Stomach (tissue), 9 donors: ENCODE measurements around the gene PERCC1. TPM values are rescaled to one million over a fixed set of nuclear protein-coding genes. Genes with fewer than 3 reads are reported as not detected.
A peak's percentile ranks its signal among the peaks of the same experiment; 100 is the strongest.

Source experiments
- DNase-seq, 2 donors: peaks; one replicate each; pipeline versions ENCODE4 v3.0.0 to v3.0.0-alpha.2; 2013 to 2019
- H3K27ac ChIP-seq, 5 donors: fragments of 200-600 bp in 4 of 5; sonication (generic) in 4 of 5; one replicate each; pipeline ENCODE4 v1.5.1; 2013 to 2019; ENCODE audit warnings: mild to moderate bottlenecking in 1 of 5, moderate library complexity in 1 of 5
- H3K27me3 ChIP-seq, 3 donors: fragments of 200-600 bp; sonication (generic); one replicate each; pipeline ENCODE4 v1.5.1; 2017 to 2019; ENCODE audit warnings: mixed run types in 1 of 3
- H3K36me3 ChIP-seq, 4 donors: fragments of 200-600 bp; sonication (generic); 1 replicate in 3 of 4; 2 replicates in 1 of 4; pipeline ENCODE4 v1.5.1; 2016 to 2019
- H3K4me1 ChIP-seq, 4 donors: fragments of 200-600 bp; sonication (generic); one replicate each; pipeline ENCODE4 v1.5.1; 2016 to 2019
- H3K4me3 ChIP-seq, 4 donors: fragments of 200-600 bp; sonication (generic) in 3 of 4; one replicate each; pipeline ENCODE4 v1.5.1; 2016 to 2019; ENCODE audit warnings: mild to moderate bottlenecking in 1 of 4
- H3K9me3 ChIP-seq, 4 donors: fragments of 200-600 bp; sonication (generic); one replicate each; pipeline ENCODE4 v1.5.1; 2016 to 2019
- EP300 ChIP-seq: sonication (generic); formaldehyde crosslinking; IDR thresholded peaks from one replicate; pipeline ENCODE4 v1.6.1; 2017; ENCODE audit warnings: antibody characterized with exemption
- POLR2A ChIP-seq, 4 donors: fragments of 450-650 bp; IDR thresholded peaks; one replicate each; pipeline ENCODE4 v1.6.1; 2016; ENCODE audit warnings: antibody characterized with exemption in 4 of 4, control low read depth in 2 of 4, mild to moderate bottlenecking in 1 of 4, moderate library complexity in 1 of 4
- POLR2AphosphoS5 ChIP-seq, 3 donors: sonication (generic); formaldehyde crosslinking; IDR thresholded peaks; one replicate each; pipeline ENCODE4 v1.6.1; 2016; ENCODE audit warnings: antibody characterized with exemption in 3 of 3
- WGBS, 5 donors: extraction: QIAGEN DNeasy Blood & Tissue Kit in 3 of 5; methylation state at CpG; one replicate each; pipeline versions ENCODE4 v1.1.5 to v1.1.7; 2013 to 2018; 5-methylcytosine and 5-hydroxymethylcytosine counted together
- intact Hi-C: fragments of 100-400 bp; cut with DNase I; formaldehyde crosslinking; loops from one replicate; pipeline ENCODE4 v1.15.1; 2023; ENCODE audit warnings: low total_unique reads
- polyA plus RNA-seq, 3 donors: library from polyadenylated mRNA; stranded (reverse); fragments of 200-250 nt; gene quantifications; one replicate each; pipeline ENCODE4 v1.2.3, GENCODE V29; 2013
- total RNA-seq, 5 donors: library from RNA; depleted of rRNA; stranded (reverse); fragments of >200 nt; gene quantifications; one replicate each; pipeline versions ENCODE4 v1.1.0 to v1.2.3, GENCODE V29; 2014 to 2016
- TF ChIP-seq, protein P1 (sequence below), 7 experiments: fragments of 450-650 bp in 4 of 7; fragments of 200-600 bp in 3 of 7; sonication (generic) in 3 of 7; IDR thresholded peaks; one replicate each; pipeline ENCODE4 v1.5.1; 2016 to 2019; ENCODE audit warnings: antibody characterized with exemption in 7 of 7, control low read depth in 2 of 7, mild to moderate bottlenecking in 1 of 7
- donor health status: healthy with polysubstance abuse.
- donor health status: Bipolar disorder and iron deficiency.
- donor health status: healthy.

PERCC1 gene
- total and polyA plus RNA-seq, 8 donors, result 2.0 to 21.4 (median 3.3) TPM; not detected in 5

- H3K4me3 ChIP-seq, result no peak overlapping the region
- no peak overlapping the region for H3K27ac ChIP-seq
- TF ChIP-seq POLR2AphosphoS5 (IDR thresholded peaks at IDR 0.05) (no peak), POLR2A (IDR thresholded peaks at IDR 0.05) (no peak), EP300 (no peak)
- TF ChIP-seq, protein P1, sequence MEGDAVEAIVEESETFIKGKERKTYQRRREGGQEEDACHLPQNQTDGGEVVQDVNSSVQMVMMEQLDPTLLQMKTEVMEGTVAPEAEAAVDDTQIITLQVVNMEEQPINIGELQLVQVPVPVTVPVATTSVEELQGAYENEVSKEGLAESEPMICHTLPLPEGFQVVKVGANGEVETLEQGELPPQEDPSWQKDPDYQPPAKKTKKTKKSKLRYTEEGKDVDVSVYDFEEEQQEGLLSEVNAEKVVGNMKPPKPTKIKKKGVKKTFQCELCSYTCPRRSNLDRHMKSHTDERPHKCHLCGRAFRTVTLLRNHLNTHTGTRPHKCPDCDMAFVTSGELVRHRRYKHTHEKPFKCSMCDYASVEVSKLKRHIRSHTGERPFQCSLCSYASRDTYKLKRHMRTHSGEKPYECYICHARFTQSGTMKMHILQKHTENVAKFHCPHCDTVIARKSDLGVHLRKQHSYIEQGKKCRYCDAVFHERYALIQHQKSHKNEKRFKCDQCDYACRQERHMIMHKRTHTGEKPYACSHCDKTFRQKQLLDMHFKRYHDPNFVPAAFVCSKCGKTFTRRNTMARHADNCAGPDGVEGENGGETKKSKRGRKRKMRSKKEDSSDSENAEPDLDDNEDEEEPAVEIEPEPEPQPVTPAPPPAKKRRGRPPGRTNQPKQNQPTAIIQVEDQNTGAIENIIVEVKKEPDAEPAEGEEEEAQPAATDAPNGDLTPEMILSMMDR (IDR thresholded peaks at IDR 0.05), result no peak
- no peaks in the 10 kb centered on the region for H3K9me3 ChIP-seq
- no peaks in the 10 kb centered on the region for H3K4me1 ChIP-seq
- no peaks in the 10 kb centered on the region for H3K27me3 ChIP-seq
- DNase-seq, result no peak
- whole genome bisulfite sequencing, 5 donors, result 78 to 88% (median 82%) methylated on average over 10 of the region's 10 CpGs
- intact Hi-C loops, result no loop called here
- peaks cover 33 to 90% (median 89%) of the 10 kb centered on the region in 4 donors for H3K36me3 ChIP-seq
Observed at GRCh38 chr16:1459967-1460366, 29.1 kb downstream of the PERCC1 start.

DNA sequence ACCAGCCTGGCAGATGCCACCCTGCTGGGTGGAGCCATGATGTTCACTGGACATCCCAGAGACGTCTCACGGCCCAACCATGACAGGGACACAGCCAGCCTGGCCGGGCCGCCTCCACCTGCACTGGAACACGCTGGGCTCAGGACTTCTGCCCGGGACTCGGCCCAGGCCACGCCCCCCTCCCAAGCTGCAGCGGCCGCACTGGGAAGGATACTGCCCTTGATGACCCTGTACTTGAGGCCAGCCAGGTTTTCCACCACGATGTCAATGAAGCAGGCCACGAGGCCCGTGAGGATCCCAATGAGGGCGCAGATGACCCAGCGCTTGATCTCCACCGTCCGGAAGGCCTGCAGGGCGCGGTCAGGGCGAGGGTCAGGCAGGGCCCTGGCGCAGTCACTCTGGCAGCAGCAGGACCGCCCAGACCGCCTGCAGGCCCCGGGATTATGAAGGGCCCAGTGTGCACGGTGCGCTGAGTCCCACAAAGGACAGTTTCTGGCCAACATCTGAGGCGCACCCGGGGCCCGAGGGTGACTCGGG is 29.8 kb downstream of the PERCC1 start:
- Histone ChIP-seq H3K4me3 (no peak overlapping the region), H3K36me3 (peaks cover 26 to 89% (median 84%) of the 10 kb centered on the region in 4 donors), H3K4me1 (no peaks in the 10 kb centered on the region), H3K27me3 (no peaks in the 10 kb centered on the region), H3K27ac (no peak overlapping the region), H3K9me3 (no peaks in the 10 kb centered on the region)
- intact Hi-C loops, result no loop called here
- WGBS, 5 donors, result 86 to 93% (median 93%) methylated on average over 27 to 30 of the region's 30 CpGs
- DNase-seq, result no peak
- TF ChIP-seq POLR2AphosphoS5 (IDR thresholded peaks at IDR 0.05), result no peak
- no peak for TF ChIP-seq EP300
- TF ChIP-seq, protein P1 (IDR thresholded peaks at IDR 0.05), result no peak
- no peak for TF ChIP-seq POLR2A (IDR thresholded peaks at IDR 0.05)

DNA sequence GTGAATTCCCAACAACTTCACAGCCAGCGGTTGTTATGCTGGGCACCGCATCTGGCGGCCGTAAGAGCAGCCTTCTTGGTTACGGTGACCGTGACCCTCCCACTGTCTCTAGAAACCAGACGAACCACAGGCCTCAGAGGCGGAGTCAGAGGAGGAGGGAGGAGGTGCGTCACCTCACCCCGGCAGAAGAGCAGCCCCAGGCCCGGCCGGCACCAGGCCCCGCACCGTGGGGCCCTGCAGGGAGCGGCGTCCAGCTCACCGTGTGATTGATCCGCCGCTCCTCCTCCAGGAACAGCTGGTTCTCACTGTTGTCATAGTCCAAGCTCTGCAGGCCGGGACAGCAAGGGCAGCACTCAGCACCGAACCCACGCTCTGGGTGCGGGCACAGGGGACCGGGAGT is 30.3 kb downstream of the PERCC1 start:
- Histone ChIP-seq H3K27me3 (no peaks in the 10 kb centered on the region), H3K27ac (no peak overlapping the region), H3K9me3 (no peaks in the 10 kb centered on the region), H3K4me1 (no peaks in the 10 kb centered on the region), H3K4me3 (no peak overlapping the region), H3K36me3 (peaks cover 21 to 89% (median 79%) of the 10 kb centered on the region in 4 donors)
- 87 to 89% (median 89%) methylated on average over 8 to 24 of the region's 24 CpGs for WGBS, 5 donors
- intact Hi-C loops, result no loop called here
- DNase-seq, result peak in 1 of 2 donors; percentile 33
- TF ChIP-seq POLR2AphosphoS5 (IDR thresholded peaks at IDR 0.05) (no peak), POLR2A (IDR thresholded peaks at IDR 0.05) (no peak), EP300 (no peak)
- TF ChIP-seq, protein P1 (IDR thresholded peaks at IDR 0.05), result no peak

DNA sequence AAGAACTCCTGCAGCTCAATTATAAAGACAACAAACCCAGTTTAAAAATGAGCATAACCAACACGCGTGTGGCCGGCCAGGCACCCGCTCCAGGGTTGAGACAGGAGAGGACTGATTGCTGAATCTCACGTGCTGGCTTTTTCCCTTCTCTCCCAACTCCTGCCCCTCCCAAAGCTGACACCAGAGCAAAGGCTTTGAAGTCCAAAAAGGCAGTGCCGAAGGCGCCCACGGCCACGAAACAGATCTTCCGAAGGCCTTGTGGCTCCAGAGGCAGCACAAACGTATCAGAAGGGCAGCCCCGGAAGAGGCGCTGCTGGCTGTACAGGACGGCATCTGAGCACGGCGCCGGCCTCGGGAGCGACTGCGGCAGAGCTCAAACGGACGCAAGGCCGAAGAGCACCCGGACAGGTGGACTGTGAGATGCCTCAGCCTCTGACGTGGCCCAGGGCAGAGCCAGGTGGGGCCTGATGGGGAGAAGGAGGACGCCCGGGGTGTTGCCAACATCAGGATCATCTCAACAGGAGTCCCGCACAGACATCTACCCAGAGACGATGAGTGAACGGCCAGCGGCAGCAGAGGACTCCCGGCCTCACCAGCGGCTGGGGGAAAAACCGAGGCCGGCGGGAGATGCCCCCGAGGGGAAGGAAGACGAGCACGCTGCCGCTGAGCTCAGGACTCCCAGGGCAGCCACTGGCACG is 33.5 kb downstream of the PERCC1 start:
- H3K4me3 ChIP-seq, result no peak overlapping the region
- TF ChIP-seq, protein P1 (IDR thresholded peaks at IDR 0.05), result no peak
- TF ChIP-seq POLR2AphosphoS5 (IDR thresholded peaks at IDR 0.05) (no peak), EP300 (no peak), POLR2A (IDR thresholded peaks at IDR 0.05) (no peak)
- no peaks in the 10 kb centered on the region for H3K9me3 ChIP-seq
- H3K27ac ChIP-seq, result no peak overlapping the region
- no peak for DNase-seq
- WGBS, 5 donors, result 90 to 93% (median 91%) methylated on average over 33 to 41 of the region's 41 CpGs
- intact Hi-C loops, result no loop called here
- no peaks in the 10 kb centered on the region for H3K27me3 ChIP-seq
- peaks cover 12 to 59% (median 50%) of the 10 kb centered on the region in 4 donors for H3K36me3 ChIP-seq
- H3K4me1 ChIP-seq, result peaks cover 0 to 11% (median 3%) of the 10 kb centered on the region in 4 donors
